HG03097 (cell line): Measurements from ENCODE around the gene HMGN5.

Source experiments
- ATAC-seq: cut with Tn5 transposase; IDR thresholded peaks from one replicate; pipeline ENCODE4 v1.9.1; 2021; ENCODE audit not compliant: unreplicated experiment, low FRiP score

The HMGN5 gene

DNA sequence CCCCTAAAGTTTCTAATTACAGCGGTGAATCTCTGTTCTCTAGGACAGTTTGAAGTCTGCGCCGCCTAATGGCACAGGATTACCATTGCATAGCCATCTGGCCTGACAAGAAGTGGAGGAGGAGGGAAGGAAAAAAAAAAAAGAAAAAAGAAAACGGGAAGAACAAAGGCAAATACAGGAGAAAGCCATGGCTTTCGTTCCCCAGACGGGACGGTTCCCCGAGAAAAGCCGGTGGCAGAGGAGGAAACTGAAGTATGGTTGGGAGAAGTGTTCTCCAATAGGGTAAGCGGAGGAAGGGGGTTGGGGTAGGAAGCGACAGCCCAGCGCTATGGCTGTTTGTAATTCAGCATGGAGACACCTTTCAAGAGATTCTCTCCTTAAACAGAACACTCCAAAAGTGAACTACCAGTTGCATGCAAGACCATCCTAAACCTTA lies 80.8 kb downstream of the HMGN5 start:
- peak; percentile 45 for ATAC-seq

DNA sequence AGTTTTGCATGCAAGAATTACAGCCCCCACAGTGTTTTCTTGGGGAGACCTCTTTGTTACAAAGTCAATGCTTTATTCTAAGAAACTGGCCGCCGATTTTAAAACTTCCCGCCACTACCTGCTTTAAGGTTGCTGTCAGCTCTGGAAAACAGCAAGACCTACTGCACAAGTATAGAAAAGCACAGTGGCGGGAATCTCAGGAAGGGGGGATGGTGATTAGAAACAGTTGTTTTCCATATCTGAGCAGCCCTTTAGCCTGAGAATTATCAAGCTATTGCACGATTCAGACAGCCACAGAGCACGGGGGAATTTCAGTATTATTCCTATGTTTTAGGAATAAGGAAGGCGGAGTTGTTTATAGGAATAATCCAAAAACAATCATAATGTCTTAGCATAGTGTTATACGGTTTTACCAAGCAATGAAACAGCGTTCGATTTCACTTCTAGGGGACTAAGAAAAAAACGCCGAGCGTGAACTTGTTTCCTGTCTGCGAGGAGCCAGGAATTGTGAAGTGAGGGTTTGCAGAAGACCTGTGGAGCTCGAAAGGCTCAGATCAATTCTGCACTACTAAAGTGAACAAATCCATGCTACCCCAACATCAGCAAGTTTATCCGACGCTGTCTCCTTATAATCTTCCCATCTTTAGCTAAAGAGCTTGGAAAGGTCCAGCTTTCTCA lies 81.3 kb downstream of the HMGN5 start:
- ATAC-seq = peak; percentile 28

DNA sequence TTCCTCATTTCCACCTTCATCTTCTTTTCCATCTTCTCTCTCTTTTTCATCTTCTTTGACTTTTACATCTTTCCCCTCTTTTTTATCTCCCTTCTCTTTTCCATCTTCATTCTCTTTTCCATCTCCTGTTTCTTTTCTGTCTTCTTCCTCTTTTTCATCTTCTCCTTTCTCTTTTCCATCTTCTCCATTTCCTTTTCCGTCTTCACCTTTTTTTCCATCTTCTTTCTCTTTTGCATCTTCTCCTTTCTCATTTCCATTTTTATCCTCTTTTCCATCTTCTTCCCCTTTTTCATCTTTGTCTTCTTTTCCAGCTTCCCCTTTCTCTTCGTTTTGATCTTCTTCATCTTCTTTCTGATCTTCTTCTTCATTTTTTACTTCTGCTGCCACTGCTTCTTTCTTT lies 87.0 kb downstream of the HMGN5 start:
- no peak for ATAC-seq

DNA sequence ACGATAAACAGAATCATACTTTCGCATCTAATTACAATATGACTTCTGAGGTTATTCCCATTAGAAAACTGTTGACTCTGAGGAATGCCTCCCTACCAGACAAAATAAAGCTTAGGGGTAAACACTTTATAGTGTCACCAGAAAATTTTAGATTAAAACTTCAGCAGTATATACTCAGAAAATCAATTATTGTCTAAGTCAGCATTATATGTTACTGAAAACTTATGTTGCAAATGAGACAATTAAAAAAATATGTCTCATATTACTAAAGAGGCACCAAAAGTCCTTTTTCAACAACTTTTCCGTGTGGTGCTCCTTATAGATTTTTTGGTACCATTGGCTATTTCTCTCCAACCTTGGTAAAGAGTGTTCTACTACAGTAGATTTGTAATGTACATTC lies 91.4 kb downstream of the HMGN5 start:
- ATAC-seq = no peak

DNA sequence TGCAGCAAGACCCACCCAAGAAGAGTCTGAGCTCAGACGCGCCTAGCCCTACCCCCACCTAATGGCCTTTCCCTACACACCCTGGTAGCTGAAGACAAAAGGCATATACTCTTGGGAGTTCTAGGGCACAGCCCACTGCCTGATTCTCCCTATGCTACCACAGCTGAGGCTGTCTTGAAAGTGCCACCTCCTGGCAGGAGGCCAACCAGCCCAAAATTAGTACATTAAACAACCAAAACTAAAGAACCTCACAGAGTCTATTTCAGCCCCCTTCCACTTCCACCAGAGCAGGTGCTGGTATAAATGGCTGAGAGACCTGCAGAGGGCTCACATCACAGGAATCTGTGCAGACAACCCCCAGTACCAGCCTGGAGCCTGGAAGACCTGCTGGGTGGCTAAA lies 119.1 kb downstream of the HMGN5 start:
- ATAC-seq = no peak
